ENCODE data around the gene AP3S1. TPM values are rescaled to one million over a fixed set of nuclear protein-coding genes. Genes with fewer than 3 reads are reported as not detected.

AP3S1 gene
- total RNA-seq, 1 donor from 2014 or later, result 74.8 TPM

- no peak for DNase-seq (ENCODE audit: low spot score)
- H3K4me1 Mint-ChIP-seq (ENCODE audit: low read depth), result peaks cover 23% of the 10 kb centered on the region
- H3K4me3 Mint-ChIP-seq (ENCODE audit: low read depth), result no peak overlapping the region
- intact Hi-C loops (cut with micrococcal nuclease), result no loop called here
- H3K27ac Mint-ChIP-seq, result no peak overlapping the region
- H3K36me3 Mint-ChIP-seq (ENCODE audit: low read depth), result peaks cover 76% of the 10 kb centered on the region
- no peaks in the 10 kb centered on the region for H3K9me3 Mint-ChIP-seq
- H3K27me3 Mint-ChIP-seq (ENCODE audit: low read depth), result no peaks in the 10 kb centered on the region
Measured at GRCh38 chr5:115835481-115835880, 6.3 kb upstream of the AP3S1 start.

GRCh38 chr5:115838885-115839518 lies 2.7 kb upstream of the AP3S1 start:
- peaks cover 56% of the 10 kb centered on the region for H3K36me3 Mint-ChIP-seq (ENCODE audit: low read depth)
- H3K27ac Mint-ChIP-seq, result no peak overlapping the region
- DNase-seq (ENCODE audit: low spot score), result no peak
- H3K27me3 Mint-ChIP-seq (ENCODE audit: low read depth), result no peaks in the 10 kb centered on the region
- intact Hi-C loops (cut with micrococcal nuclease), result loop anchor here (2.0 kb wide), 1 partner anchor 530 kb away; no protein-coding TSS in a partner anchor
- no peaks in the 10 kb centered on the region for H3K9me3 Mint-ChIP-seq
- peaks cover 35% of the 10 kb centered on the region for H3K4me1 Mint-ChIP-seq (ENCODE audit: low read depth)
- H3K4me3 Mint-ChIP-seq (ENCODE audit: low read depth), result peak overlapping the region; percentile 83

GRCh38 chr5:115840873-115841272 lies 862 bp upstream of the AP3S1 start:
- intact Hi-C loops (cut with micrococcal nuclease), result loop anchor here (1.0 to 5.0 kb wide), 8 partner anchors 207 to 670 kb away; partner anchors contain the start of genes CCDC112, COMMD10, FEM1C and TMED7
- Mint-ChIP-seq H3K27ac (peak overlapping the region; percentile 99), H3K27me3 (ENCODE audit: low read depth) (peaks cover 2% of the 10 kb centered on the region), H3K4me3 (ENCODE audit: low read depth) (peak overlapping the region; percentile 97), H3K36me3 (ENCODE audit: low read depth) (peaks cover 39% of the 10 kb centered on the region), H3K9me3 (no peaks in the 10 kb centered on the region), H3K4me1 (ENCODE audit: low read depth) (peaks cover 42% of the 10 kb centered on the region)
- no peak for DNase-seq (ENCODE audit: low spot score)

GRCh38 chr5:115842089-115842935 lies 577 bp downstream of the AP3S1 start:
- Mint-ChIP-seq H3K4me3 (ENCODE audit: low read depth) (peak overlapping the region; percentile 97), H3K36me3 (ENCODE audit: low read depth) (peaks cover 27% of the 10 kb centered on the region), H3K27me3 (ENCODE audit: low read depth) (peaks cover 2% of the 10 kb centered on the region), H3K9me3 (no peaks in the 10 kb centered on the region), H3K27ac (peak overlapping the region; percentile 84), H3K4me1 (ENCODE audit: low read depth) (peaks cover 42% of the 10 kb centered on the region)
- DNase-seq (ENCODE audit: low spot score), result no peak
- intact Hi-C loops (cut with micrococcal nuclease), result loop anchor here (5.0 kb wide), 3 partner anchors 225 to 545 kb away; partner anchors contain the start of gene CCDC112

- H3K36me3 Mint-ChIP-seq (ENCODE audit: low read depth), result peaks cover 21% of the 10 kb centered on the region
- peaks cover 2% of the 10 kb centered on the region for H3K27me3 Mint-ChIP-seq (ENCODE audit: low read depth)
- H3K27ac Mint-ChIP-seq, result no peak overlapping the region
- intact Hi-C loops (cut with micrococcal nuclease), result loop anchor here (5.0 kb wide), 3 partner anchors 224 to 546 kb away; partner anchors contain the start of gene CCDC112
- H3K4me3 Mint-ChIP-seq (ENCODE audit: low read depth), result peak overlapping the region; percentile 92
- DNase-seq (ENCODE audit: low spot score), result no peak
- peaks cover 38% of the 10 kb centered on the region for H3K4me1 Mint-ChIP-seq (ENCODE audit: low read depth)
- no peaks in the 10 kb centered on the region for H3K9me3 Mint-ChIP-seq
Measured at GRCh38 chr5:115842952-115843351, 1.2 kb downstream of the AP3S1 start.

GRCh38 chr5:115843444-115844130 lies 1.9 kb downstream of the AP3S1 start:
- Mint-ChIP-seq H3K9me3 (no peaks in the 10 kb centered on the region), H3K27me3 (ENCODE audit: low read depth) (peaks cover 2% of the 10 kb centered on the region), H3K4me1 (ENCODE audit: low read depth) (peaks cover 35% of the 10 kb centered on the region), H3K27ac (no peak overlapping the region), H3K36me3 (ENCODE audit: low read depth) (peaks cover 18% of the 10 kb centered on the region), H3K4me3 (ENCODE audit: low read depth) (peak overlapping the region; percentile 92)
- DNase-seq (ENCODE audit: low spot score), result no peak
- intact Hi-C loops (cut with micrococcal nuclease), result loop anchor here (5.0 kb wide), 3 partner anchors 224 to 546 kb away; partner anchors contain the start of gene CCDC112

GRCh38 chr5:115844321-115844817 lies 2.6 kb downstream of the AP3S1 start:
- Mint-ChIP-seq H3K4me1 (ENCODE audit: low read depth) (peaks cover 30% of the 10 kb centered on the region), H3K9me3 (no peaks in the 10 kb centered on the region), H3K36me3 (ENCODE audit: low read depth) (peaks cover 11% of the 10 kb centered on the region), H3K27me3 (ENCODE audit: low read depth) (peaks cover 2% of the 10 kb centered on the region), H3K4me3 (ENCODE audit: low read depth) (no peak overlapping the region), H3K27ac (no peak overlapping the region)
- no peak for DNase-seq (ENCODE audit: low spot score)
- intact Hi-C loops (cut with micrococcal nuclease), result loop anchor here (5.0 kb wide), 3 partner anchors 223 to 547 kb away; partner anchors contain the start of gene CCDC112

GRCh38 chr5:115847290-115847689 lies 5.6 kb downstream of the AP3S1 start:
- Mint-ChIP-seq H3K27ac (no peak overlapping the region), H3K4me3 (ENCODE audit: low read depth) (no peak overlapping the region), H3K4me1 (ENCODE audit: low read depth) (peaks cover 23% of the 10 kb centered on the region), H3K36me3 (ENCODE audit: low read depth) (no peaks in the 10 kb centered on the region), H3K27me3 (ENCODE audit: low read depth) (peaks cover 2% of the 10 kb centered on the region), H3K9me3 (no peaks in the 10 kb centered on the region)
- intact Hi-C loops (cut with micrococcal nuclease), result no loop called here
- DNase-seq (ENCODE audit: low spot score), result no peak

- H3K9me3 Mint-ChIP-seq, result peaks cover 12% of the 10 kb centered on the region
Measured at GRCh38 chr5:115849258-115849798, 7.6 kb downstream of the AP3S1 start.

GRCh38 chr5:115850744-115851416 lies 9.1 kb downstream of the AP3S1 start:
- Mint-ChIP-seq H3K27ac (no peak overlapping the region), H3K36me3 (ENCODE audit: low read depth) (peaks cover 15% of the 10 kb centered on the region), H3K4me3 (ENCODE audit: low read depth) (no peak overlapping the region), H3K9me3 (peaks cover 12% of the 10 kb centered on the region), H3K4me1 (ENCODE audit: low read depth) (peaks cover 15% of the 10 kb centered on the region), H3K27me3 (ENCODE audit: low read depth) (no peaks in the 10 kb centered on the region)
- intact Hi-C loops (cut with micrococcal nuclease), result no loop called here
- DNase-seq (ENCODE audit: low spot score), result no peak

More at GRCh38 chr5:115849258-115849798, 7.6 kb downstream of the AP3S1 start:
- H3K27me3 Mint-ChIP-seq (ENCODE audit: low read depth), result peaks cover 2% of the 10 kb centered on the region
- DNase-seq (ENCODE audit: low spot score), result no peak
- no peak overlapping the region for H3K27ac Mint-ChIP-seq
- H3K4me3 Mint-ChIP-seq (ENCODE audit: low read depth), result no peak overlapping the region
- intact Hi-C loops (cut with micrococcal nuclease), result no loop called here
- H3K4me1 Mint-ChIP-seq (ENCODE audit: low read depth), result peaks cover 17% of the 10 kb centered on the region
- peaks cover 12% of the 10 kb centered on the region for H3K36me3 Mint-ChIP-seq (ENCODE audit: low read depth)

GRCh38 chr5:115854139-115854538 lies 12.4 kb downstream of the AP3S1 start:
- H3K4me1 Mint-ChIP-seq (ENCODE audit: low read depth), result peaks cover 28% of the 10 kb centered on the region
- no peak for DNase-seq (ENCODE audit: low spot score)
- intact Hi-C loops (cut with micrococcal nuclease), result no loop called here
- no peak overlapping the region for H3K4me3 Mint-ChIP-seq (ENCODE audit: low read depth)
- peaks cover 12% of the 10 kb centered on the region for H3K9me3 Mint-ChIP-seq
- peaks cover 19% of the 10 kb centered on the region for H3K36me3 Mint-ChIP-seq (ENCODE audit: low read depth)
- no peaks in the 10 kb centered on the region for H3K27me3 Mint-ChIP-seq (ENCODE audit: low read depth)
- H3K27ac Mint-ChIP-seq, result no peak overlapping the region

GRCh38 chr5:115855959-115856358 lies 14.2 kb downstream of the AP3S1 start:
- intact Hi-C loops (cut with micrococcal nuclease), result no loop called here
- H3K27me3 Mint-ChIP-seq (ENCODE audit: low read depth), result no peaks in the 10 kb centered on the region
- peaks cover 13% of the 10 kb centered on the region for H3K9me3 Mint-ChIP-seq
- no peak for DNase-seq (ENCODE audit: low spot score)
- no peak overlapping the region for H3K27ac Mint-ChIP-seq
- H3K4me3 Mint-ChIP-seq (ENCODE audit: low read depth), result no peak overlapping the region
- peaks cover 20% of the 10 kb centered on the region for H3K36me3 Mint-ChIP-seq (ENCODE audit: low read depth)
- H3K4me1 Mint-ChIP-seq (ENCODE audit: low read depth), result peaks cover 25% of the 10 kb centered on the region

All from activated T-helper 2 cell treated with anti-CD3 and anti-CD28 coated beads, Interferon-gamma antibody, Interleukin-2, Interleukin-4, amounts not matched to agents 10 μg/mL and 5 μg/mL and 100 μg/mL, durations not matched to agents 14 hours and 24 hours and 36 hours (primary cell).